ENCODE results near the gene BBS12.

- TF ChIP-seq CTCF (conservative IDR thresholded peaks at IDR 0.05) (no peak), ZFX (IDR thresholded peaks at IDR 0.05) (no peak)
These were observed 37.3 kb upstream of the BBS12 start for GRCh38 chr4:122695226-122695625.

Measured in C4-2B (cell line).